Transverse colon (tissue), 4 donors: ENCODE data around the gene DLG2.

Experiments used
- CTCF ChIP-seq, 5 experiments: fragments of 200-600 bp in 3 of 5; fragments of 450-650 bp in 2 of 5; sonication (generic) in 3 of 5; IDR thresholded peaks; 1 replicate in 2 of 5; 2 replicates in 3 of 5; pipeline ENCODE4 v1.5.1; 2016 to 2017; ENCODE audit warnings: antibody characterized with exemption in 5 of 5, inconsistent platforms in 3 of 5, mild to moderate bottlenecking in 2 of 5, moderate library complexity in 1 of 5
- EP300 ChIP-seq: sonication (generic); formaldehyde crosslinking; IDR thresholded peaks from one replicate; pipeline ENCODE4 v1.6.1; 2017; ENCODE audit warnings: antibody characterized with exemption, low read depth
- POLR2A ChIP-seq: fragments of 450-650 bp; IDR thresholded peaks from one replicate; pipeline ENCODE4 v1.6.1; 2016; ENCODE audit warnings: antibody characterized with exemption, mild to moderate bottlenecking, moderate library complexity
- POLR2AphosphoS5 ChIP-seq, 3 donors: sonication (generic); formaldehyde crosslinking; IDR thresholded peaks; one replicate each; pipeline ENCODE4 v1.6.1; 2016; ENCODE audit warnings: antibody characterized with exemption in 3 of 3

GRCh38 chr11:83815736-83816135 lies 1811.4 kb downstream of the DLG2 start:
- no peak for TF ChIP-seq POLR2AphosphoS5 (IDR thresholded peaks at IDR 0.05)
- no peak for TF ChIP-seq CTCF (IDR thresholded peaks at IDR 0.05)
- TF ChIP-seq POLR2A: no peak
- no peak for TF ChIP-seq EP300
